ENCODE data around the gene TEX26. TPM values are rescaled to one million over a fixed set of nuclear protein-coding genes. Genes with fewer than 3 reads are reported as not detected.

Gene TEX26
- total RNA-seq, 2 donors from 2014 or later: not detected

DNA sequence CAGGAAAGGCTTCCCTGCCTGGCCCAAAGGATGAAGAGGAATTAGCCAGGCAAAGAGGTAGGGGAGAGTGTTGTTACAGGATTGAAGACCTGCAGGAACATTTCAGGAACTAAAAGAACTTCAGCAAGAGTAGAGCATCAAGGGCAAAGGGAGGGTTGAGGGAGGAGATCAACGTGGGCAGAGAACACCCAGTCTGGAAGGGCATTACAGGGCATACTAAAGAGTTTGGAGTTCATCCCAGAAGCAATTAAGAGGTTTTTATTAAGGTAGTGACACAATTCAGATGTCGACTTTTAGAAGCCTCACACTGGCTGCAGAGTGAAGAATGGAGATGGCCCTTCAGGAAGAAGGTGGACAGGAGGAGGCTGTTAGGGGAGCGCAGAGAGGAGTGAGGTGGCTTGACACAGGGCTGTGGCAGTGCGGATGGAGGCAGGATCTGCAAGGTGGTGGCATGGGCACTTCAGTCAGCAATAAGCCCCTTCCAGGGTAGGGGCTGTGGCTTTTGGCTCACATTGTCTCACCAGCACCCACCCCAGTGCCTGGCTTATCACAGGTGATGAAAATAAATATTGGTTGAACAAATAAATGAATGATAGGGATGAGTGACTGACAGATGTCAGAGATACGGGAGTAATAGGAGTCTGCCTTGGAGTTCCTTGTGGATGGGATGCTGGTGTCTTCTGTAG is 24.9 kb downstream of the TEX26 start:
- TF ChIP-seq, protein P1, sequence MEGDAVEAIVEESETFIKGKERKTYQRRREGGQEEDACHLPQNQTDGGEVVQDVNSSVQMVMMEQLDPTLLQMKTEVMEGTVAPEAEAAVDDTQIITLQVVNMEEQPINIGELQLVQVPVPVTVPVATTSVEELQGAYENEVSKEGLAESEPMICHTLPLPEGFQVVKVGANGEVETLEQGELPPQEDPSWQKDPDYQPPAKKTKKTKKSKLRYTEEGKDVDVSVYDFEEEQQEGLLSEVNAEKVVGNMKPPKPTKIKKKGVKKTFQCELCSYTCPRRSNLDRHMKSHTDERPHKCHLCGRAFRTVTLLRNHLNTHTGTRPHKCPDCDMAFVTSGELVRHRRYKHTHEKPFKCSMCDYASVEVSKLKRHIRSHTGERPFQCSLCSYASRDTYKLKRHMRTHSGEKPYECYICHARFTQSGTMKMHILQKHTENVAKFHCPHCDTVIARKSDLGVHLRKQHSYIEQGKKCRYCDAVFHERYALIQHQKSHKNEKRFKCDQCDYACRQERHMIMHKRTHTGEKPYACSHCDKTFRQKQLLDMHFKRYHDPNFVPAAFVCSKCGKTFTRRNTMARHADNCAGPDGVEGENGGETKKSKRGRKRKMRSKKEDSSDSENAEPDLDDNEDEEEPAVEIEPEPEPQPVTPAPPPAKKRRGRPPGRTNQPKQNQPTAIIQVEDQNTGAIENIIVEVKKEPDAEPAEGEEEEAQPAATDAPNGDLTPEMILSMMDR (IDR thresholded peaks at IDR 0.05): no peak
- Histone ChIP-seq H3K9me3 (peaks cover 0 to 12% of the 10 kb centered on the region in 2 donors), H3K4me3 (no peak overlapping the region), H3K36me3 (no peaks in the 10 kb centered on the region), H3K27me3 (no peaks in the 10 kb centered on the region), H3K4me1 (no peaks in the 10 kb centered on the region), H3K27ac (no peak overlapping the region)
- DNase-seq (ENCODE audit: low spot score): no peak

DNA sequence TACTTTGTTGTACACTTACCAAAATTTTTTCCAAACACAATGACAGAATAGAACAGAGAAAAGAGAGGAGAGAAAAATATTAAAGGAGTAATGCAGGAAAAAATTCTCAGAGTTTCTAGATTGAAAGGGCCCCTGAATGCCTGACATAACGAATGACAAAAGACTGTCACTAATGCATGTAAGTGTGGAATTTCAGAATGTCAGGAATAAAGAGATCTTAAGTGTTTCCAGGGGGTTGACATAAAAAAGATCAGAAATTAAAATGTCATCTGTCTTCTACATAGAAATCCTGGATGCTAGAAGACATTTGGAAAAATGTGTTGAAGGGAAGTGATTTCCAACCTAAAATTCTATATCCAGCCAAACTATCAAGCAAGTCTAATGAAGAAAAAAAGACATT is 27.2 kb downstream of the TEX26 start:
- Histone ChIP-seq H3K36me3 (no peaks in the 10 kb centered on the region), H3K27ac (no peak overlapping the region), H3K4me1 (no peaks in the 10 kb centered on the region), H3K27me3 (no peaks in the 10 kb centered on the region), H3K9me3 (peaks cover 0 to 12% of the 10 kb centered on the region in 2 donors), H3K4me3 (no peak overlapping the region)
- no peak for DNase-seq (ENCODE audit: low spot score)
- TF ChIP-seq, protein P1 (IDR thresholded peaks at IDR 0.05): no peak

DNA sequence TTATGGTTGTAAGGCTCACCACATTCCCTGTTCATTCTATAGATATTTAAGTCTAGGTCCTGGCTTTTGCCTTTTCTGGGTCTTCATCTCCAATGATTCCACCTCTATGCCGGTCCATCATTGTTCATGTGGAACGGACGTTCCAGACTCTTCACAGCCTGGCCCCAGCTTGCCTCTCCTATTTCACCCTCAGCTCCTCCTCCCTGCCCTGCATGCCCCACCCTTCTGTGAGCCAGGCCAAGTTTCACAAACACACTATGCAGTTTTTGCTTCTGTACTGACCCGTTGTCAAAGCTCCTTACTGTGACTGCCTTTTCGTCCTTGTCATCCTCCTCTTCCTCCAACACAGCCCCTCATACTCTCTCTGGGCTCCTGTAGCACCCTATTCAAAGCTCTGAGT is 31.3 kb downstream of the TEX26 start:
- H3K4me3 ChIP-seq: no peak overlapping the region
- TF ChIP-seq, protein P1 (IDR thresholded peaks at IDR 0.05): no peak
- H3K36me3 ChIP-seq: no peaks in the 10 kb centered on the region
- H3K27ac ChIP-seq: no peak overlapping the region
- peaks cover 0 to 9% of the 10 kb centered on the region in 2 donors for H3K9me3 ChIP-seq
- no peaks in the 10 kb centered on the region for H3K27me3 ChIP-seq
- no peak for DNase-seq (ENCODE audit: low spot score)
- no peaks in the 10 kb centered on the region for H3K4me1 ChIP-seq

DNA sequence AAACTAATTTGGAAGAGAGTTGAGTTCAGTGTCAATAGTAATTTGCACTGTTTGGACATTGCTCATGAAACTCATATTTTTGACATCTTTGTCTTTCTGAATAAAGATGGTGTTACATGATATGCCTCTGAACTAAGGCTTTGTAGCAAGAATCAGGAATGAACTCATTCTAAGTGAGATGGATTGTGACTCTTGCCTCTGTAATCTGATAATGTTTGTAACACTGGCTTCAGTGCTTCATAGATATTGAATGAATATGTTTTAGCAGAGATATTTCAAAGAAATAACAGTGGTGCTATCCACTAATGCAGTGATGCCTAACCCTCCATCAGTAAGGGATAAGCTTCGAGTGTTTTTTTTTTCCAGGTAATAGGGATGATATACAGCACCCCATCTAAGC is 32.9 kb downstream of the TEX26 start:
- Histone ChIP-seq H3K36me3 (no peaks in the 10 kb centered on the region), H3K9me3 (no peaks in the 10 kb centered on the region), H3K27me3 (no peaks in the 10 kb centered on the region), H3K27ac (no peak overlapping the region), H3K4me3 (no peak overlapping the region), H3K4me1 (no peaks in the 10 kb centered on the region)
- no peak for DNase-seq (ENCODE audit: low spot score)
- TF ChIP-seq, protein P1 (IDR thresholded peaks at IDR 0.05): no peak

DNA sequence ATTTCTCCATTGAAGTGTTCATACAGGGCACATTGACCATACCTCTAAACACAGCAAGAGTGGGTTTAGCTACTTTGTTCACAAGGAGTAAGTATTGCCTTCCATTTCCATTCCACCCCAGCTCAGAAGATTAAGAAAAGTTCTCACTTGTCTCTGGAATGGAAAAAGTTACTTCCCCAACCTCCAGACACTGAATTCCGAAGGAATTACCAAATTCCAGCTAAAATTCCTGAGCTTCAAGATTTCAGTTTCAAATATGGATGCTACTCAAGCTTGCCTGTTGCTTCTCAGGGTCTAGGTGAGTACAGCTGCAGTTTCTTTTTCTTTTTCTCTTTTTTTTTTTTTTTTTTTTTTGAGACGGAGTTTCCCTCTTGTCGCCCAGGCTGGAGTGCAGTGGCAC is 33.6 kb downstream of the TEX26 start:
- Histone ChIP-seq H3K27ac (no peak overlapping the region), H3K36me3 (no peaks in the 10 kb centered on the region), H3K9me3 (no peaks in the 10 kb centered on the region), H3K4me1 (no peaks in the 10 kb centered on the region), H3K4me3 (no peak overlapping the region), H3K27me3 (no peaks in the 10 kb centered on the region)
- no peak for DNase-seq (ENCODE audit: low spot score)
- TF ChIP-seq, protein P1 (IDR thresholded peaks at IDR 0.05): no peak

DNA sequence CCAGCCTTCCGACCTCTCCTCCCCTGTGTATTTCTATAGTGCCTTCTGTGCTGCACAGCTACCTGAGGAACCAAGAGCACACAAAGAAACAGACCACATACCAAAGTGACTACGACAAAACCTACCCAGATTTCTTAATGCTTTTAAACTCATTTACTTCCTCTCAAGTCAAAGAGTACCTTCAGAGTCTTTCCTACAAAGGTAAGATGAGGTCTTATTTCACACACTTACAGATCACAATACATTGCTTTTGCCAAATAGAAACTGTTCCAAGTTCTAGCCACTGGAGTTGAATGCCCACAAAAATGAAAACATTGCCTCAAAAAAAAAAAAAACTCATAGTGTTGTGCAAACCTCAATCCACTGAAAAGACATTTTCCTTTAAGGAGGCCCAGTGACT is 36.4 kb downstream of the TEX26 start:
- H3K4me3 ChIP-seq: no peak overlapping the region
- DNase-seq (ENCODE audit: low spot score): no peak
- no peaks in the 10 kb centered on the region for H3K27me3 ChIP-seq
- TF ChIP-seq, protein P1 (IDR thresholded peaks at IDR 0.05): no peak
- no peaks in the 10 kb centered on the region for H3K4me1 ChIP-seq
- H3K36me3 ChIP-seq: no peaks in the 10 kb centered on the region
- H3K27ac ChIP-seq: no peak overlapping the region
- no peaks in the 10 kb centered on the region for H3K9me3 ChIP-seq

All from right atrium auricular region (tissue), 2 donors.